IPS DF 4.7 (cell line): ENCODE results near the gene RXFP1.

Experiments
- DNase-seq: peaks from one replicate; pipeline ENCODE4 v3.0.0-alpha.2; 2013; ENCODE audit warnings: low spot score; ENCODE audit errors: extremely low read depth

RXFP1 gene

DNA sequence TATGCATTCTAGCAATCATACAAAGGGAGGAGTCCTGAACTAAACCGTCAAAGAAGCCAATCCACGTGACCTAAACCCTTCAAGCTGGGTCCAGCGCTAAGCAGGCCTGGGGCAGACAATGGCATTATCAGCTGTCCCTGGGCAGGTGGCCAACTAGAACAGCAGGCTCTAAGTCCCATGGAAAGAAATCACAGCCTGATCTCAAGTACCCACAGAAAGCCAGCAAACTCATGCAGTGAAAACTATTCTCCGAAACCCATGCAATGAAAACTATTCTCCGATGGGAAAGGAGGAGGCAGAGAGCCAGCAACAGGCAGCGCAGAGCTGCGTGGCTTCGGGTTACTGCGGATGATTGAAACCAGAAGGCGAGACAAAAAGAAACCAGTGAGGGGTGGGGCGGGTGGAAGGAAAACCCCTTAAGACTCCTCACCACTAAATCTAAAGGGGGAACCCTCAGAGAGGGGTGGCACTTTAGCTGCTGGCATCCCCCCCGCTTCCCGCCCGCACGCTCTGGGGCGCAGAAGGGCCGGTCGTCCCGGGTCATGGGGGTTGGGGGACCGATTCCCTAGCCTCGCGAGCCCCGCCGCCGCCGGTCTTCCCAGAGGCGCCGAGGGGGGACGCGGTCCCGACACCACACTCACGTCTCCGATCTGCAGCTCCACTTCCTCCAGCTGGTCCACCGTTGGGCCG, 149.4 kb downstream of the RXFP1 start:
- no peak for DNase-seq

DNA sequence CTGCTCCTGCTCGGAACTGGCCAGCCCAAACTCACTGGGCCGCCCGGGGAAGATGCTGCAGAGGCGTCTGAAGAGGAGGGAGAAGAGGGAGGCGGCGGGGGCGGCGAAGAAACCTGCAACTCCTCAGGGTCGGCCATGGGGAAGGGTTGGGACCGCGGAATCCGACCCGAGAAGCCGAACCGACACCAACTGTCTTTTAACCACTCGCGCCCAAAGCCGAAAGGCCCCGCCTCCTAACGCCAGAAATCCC, 149.9 kb downstream of the RXFP1 start, which contains the start of gene C4orf46:
C4orf46 (minus strand) TSS at position 223 of the 250 bp plus-strand sequence; CDS start at position 137, 86 bp downstream.
- DNase-seq: no peak

DNA sequence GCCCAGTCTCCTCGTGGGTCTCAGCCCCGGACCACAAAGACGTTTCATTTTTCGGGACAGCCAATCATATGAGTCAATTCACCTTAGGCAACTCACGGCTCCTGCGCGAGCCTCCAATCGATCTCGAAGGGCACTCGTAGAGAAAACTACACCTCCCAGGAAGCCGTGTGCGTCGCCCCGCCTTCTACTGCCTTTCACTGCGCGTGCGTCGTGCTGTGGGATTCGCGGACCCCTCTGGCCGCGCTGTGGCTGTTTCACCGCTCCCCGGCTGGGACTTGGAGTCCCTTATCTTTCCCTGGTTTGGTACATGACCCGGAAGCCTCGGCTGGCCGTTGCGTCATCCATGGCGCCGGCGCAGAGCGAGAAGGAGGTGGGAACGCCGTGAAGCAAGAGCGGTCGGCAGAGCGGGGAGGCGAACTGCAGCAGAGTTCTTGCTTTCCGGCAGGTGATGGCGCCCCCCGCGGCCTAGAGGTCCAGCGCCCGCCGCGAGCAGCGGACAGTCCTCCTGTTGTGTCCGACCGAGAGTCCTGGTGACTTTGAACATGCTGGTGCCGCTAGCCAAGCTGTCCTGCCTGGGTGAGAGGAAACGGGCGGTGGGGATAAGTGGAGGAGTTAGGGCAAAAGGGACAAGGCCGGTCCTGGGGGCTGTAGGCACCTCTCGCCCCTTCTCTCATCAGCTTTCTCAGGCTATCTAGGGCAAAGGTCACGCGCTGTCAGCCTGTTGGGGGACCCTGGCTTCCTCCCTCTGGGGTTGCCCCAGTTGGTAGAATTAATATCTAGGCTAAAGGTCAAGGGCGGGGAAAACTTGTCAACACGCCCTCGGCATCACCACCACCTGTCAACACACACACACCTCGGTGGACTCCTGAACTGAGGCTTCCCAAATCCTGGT, 150.5 kb downstream of the RXFP1 start, which contains the start of gene ETFDH:
ETFDH (plus strand) TSS at position 382 of the 892 bp plus-strand sequence; CDS start at position 543, 161 bp downstream.
- peak; percentile 95 for DNase-seq

GRCh38 chr4:158673633-158674032, 152.0 kb downstream of the RXFP1 start:
- DNase-seq: no peak

DNA sequence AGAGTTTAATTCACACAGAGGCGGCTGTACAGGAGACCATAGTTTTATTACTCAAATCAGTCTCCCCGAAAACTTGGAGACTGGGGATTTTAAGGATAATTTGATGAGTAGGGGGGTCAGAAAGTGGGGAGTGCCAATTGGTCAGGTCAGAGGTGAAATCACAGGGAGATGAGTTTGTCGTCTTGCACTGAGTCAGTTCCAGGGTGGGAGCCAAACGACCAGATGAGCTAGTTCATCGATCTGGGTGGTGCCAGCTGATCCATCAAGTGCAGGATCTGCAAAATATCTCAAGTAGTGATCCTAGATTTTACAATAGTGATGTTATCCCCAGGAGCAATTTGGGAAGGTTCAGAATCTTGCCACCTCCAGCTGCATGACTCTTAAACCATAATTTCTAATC, 154.4 kb downstream of the RXFP1 start:
- DNase-seq: no peak

DNA sequence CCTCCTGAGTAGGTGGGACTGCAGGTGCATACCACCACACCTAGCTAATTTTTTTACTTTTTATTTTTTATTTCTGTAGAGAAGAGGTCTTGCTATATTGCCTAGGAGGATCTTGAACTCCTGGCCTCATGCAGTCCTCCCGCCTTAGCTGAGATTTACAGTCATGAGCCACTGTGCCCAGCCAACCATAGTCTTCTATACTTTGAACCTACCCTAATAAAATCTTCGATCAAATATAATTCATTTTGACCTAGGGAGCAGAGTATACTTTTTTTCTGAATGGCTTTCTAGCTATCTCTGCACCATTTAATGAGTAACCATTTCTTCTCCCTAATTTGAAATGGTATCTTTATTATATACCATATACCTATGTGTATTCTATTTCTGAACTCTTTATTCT, 157.1 kb downstream of the RXFP1 start:
- no peak for DNase-seq

GRCh38 chr4:158681629-158682028, 159.9 kb downstream of the RXFP1 start:
- no peak for DNase-seq

DNA sequence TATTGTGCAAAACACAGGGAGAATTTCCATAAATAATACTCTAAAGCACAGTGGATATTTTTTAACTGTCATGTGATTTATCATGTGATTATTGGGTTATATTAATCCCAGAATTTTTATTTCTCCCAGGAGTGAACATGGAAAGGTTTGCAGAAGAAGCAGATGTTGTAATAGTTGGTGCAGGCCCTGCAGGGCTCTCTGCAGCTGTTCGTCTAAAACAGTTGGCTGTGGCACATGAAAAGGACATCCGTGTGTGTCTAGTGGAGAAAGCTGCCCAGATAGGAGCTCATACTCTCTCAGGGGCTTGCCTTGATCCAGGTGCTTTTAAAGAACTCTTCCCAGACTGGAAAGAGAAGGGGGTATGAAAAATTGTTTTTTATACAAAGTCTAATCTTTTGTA, 160.4 kb downstream of the RXFP1 start:
- DNase-seq: no peak

DNA sequence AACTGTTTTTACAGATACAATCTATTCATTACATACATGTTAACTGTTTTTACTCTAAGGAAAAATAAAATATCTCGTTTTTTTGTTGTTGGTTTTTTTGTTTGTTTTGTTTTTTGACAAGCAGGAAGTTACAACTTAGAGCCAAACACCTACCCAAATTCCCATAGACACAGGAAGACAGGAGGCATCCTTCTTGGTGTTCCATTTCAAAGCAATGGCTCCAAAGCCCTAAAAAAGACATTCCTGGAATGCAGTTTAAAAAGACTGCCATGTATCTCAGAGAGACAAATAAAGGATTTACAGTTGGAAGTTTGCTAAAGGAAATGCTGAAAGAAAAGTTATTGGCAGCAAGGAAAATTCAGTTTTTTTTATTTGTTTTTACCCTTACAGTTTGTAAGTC, 167.1 kb downstream of the RXFP1 start:
- no peak for DNase-seq
